IMR-90 (cell line): ENCODE measurements around the gene CHML. TPM values are rescaled to one million over a fixed set of nuclear protein-coding genes. Genes with fewer than 3 reads are reported as not detected.

Experiments
- ATAC-seq: fragments of 200-7000 bp; cut with Tn5 transposase; 2 replicates; pipeline ENCODE4 v1.9.1; 2020; ENCODE audit warnings: low read depth, mild to moderate bottlenecking, moderate library complexity
- BruUV-seq: library from RNA; stranded (reverse); fragments of 400-500 nt; replicated peaks from 2 replicates; lab custom pipeline; 2021; lab: Mats Ljungman, UMichigan
- CTCF ChIA-PET: fragments of 300-600 bp; formaldehyde crosslinking; extraction: SDS; loops from one replicate; lab custom pipeline; 2021; ENCODE audit warnings: antibody characterized with exemption; lab: Yijun Ruan, JAX
- POLR2A ChIA-PET: fragments of 300-600 bp; sonication (Branson Sonifier 250); formaldehyde crosslinking; loops from one replicate; lab custom pipeline; 2022; ENCODE audit warnings: antibody characterized with exemption; ENCODE audit not compliant: unreplicated experiment; lab: Charles Lee
- DNase-seq: peaks from one replicate; pipeline ENCODE4 v3.0.0; 2013
- H2AFZ ChIP-seq: replicated peaks from 2 replicates; pipeline ENCODE3; 2013; ENCODE audit warnings: low read length, mild to moderate bottlenecking; ENCODE audit not compliant: poor library complexity
- H2AK5ac ChIP-seq: 2 replicates; pipeline ENCODE4 v1.6.1; 2013; ENCODE audit warnings: low read depth, low read length, inconsistent platforms
- H2AK9ac ChIP-seq: replicated peaks from 2 replicates; pipeline ENCODE3; 2013; ENCODE audit warnings: mild to moderate bottlenecking, low read depth, low read length, moderate library complexity; ENCODE audit not compliant: poor library complexity
- H2BK120ac ChIP-seq: 2 replicates; pipeline ENCODE4 v1.6.1; 2013; ENCODE audit warnings: low read depth, low read length, inconsistent platforms
- H2BK15ac ChIP-seq: 3 replicates; pipeline ENCODE4 v1.6.1; 2013; ENCODE audit warnings: low read depth, low read length, inconsistent platforms
- H2BK20ac ChIP-seq: 2 replicates; pipeline ENCODE4 v1.6.1; 2013; ENCODE audit warnings: low read depth, mild to moderate bottlenecking, inconsistent platforms, low read length, moderate library complexity
- H2BK5ac ChIP-seq: 2 replicates; pipeline ENCODE4 v1.6.1; 2013; ENCODE audit warnings: mild to moderate bottlenecking, low read depth, low read length, inconsistent platforms; ENCODE audit not compliant: poor library complexity, severe bottlenecking
- H3K14ac ChIP-seq: replicated peaks from 2 replicates; pipeline ENCODE4 v1.6.1; 2013; ENCODE audit warnings: low read depth, low read length, inconsistent platforms
- H3K18ac ChIP-seq: 2 replicates; pipeline ENCODE4 v1.6.1; 2013; ENCODE audit warnings: low read depth, low read length, control low read depth
- H3K23ac ChIP-seq: 2 replicates; pipeline ENCODE4 v1.6.1; 2013; ENCODE audit warnings: low read depth, low read length, inconsistent platforms
- H3K27ac ChIP-seq: 2 replicates; pipeline ENCODE4 v1.5.1; 2013; ENCODE audit warnings: mild to moderate bottlenecking, control low read depth, low read length; ENCODE audit not compliant: insufficient read depth
- H3K27me3 ChIP-seq: 2 replicates; pipeline ENCODE4 v1.6.1; 2013; ENCODE audit warnings: low read length; ENCODE audit not compliant: control insufficient read depth, insufficient read depth
- H3K36me3 ChIP-seq: 2 replicates; pipeline ENCODE4 v1.6.1; 2013; ENCODE audit warnings: low read length, mixed read lengths; ENCODE audit not compliant: control insufficient read depth, insufficient read depth
- H3K4ac ChIP-seq: 2 replicates; pipeline ENCODE4 v1.6.1; 2013; ENCODE audit warnings: low read depth, low read length, inconsistent platforms
- H3K4me1 ChIP-seq: 2 replicates; pipeline ENCODE4 v1.6.1; 2013; ENCODE audit warnings: low read length, mixed read lengths; ENCODE audit not compliant: control insufficient read depth, insufficient read depth
- H3K4me2 ChIP-seq: 2 replicates; pipeline ENCODE4 v1.6.1; 2013; ENCODE audit warnings: low read depth, mild to moderate bottlenecking, control low read depth, low read length, moderate library complexity
- H3K4me3 ChIP-seq: 2 replicates; pipeline ENCODE4 v1.5.1; 2013; ENCODE audit warnings: low read depth, mild to moderate bottlenecking, control low read depth, low read length, moderate library complexity; ENCODE audit not compliant: insufficient read depth
- H3K56ac ChIP-seq: 2 replicates; pipeline ENCODE4 v1.6.1; 2013; ENCODE audit warnings: low read length, inconsistent platforms; ENCODE audit not compliant: insufficient read depth; ENCODE audit errors: extremely low read depth
- H3K79me1 ChIP-seq, 2 experiments: 2 replicates each; pipeline ENCODE4 v1.6.1; 2013; ENCODE audit warnings: low read length in 2 of 2, inconsistent platforms in 1 of 2, low read depth in 1 of 2
- H3K9ac ChIP-seq: 2 replicates; pipeline ENCODE4 v1.6.1; 2013; ENCODE audit warnings: low read depth, low read length, control low read depth
- H3K9me1 ChIP-seq: 2 replicates; pipeline ENCODE4 v1.6.1; 2013; ENCODE audit warnings: low read length, inconsistent platforms; ENCODE audit not compliant: insufficient read depth
- H3K9me3 ChIP-seq: 2 replicates; pipeline ENCODE4 v1.6.1; 2013; ENCODE audit warnings: low read length; ENCODE audit not compliant: control insufficient read depth, insufficient read depth
- H4K20me1 ChIP-seq: 2 replicates; pipeline ENCODE4 v1.6.1; 2013; ENCODE audit warnings: low read length, inconsistent platforms; ENCODE audit not compliant: insufficient read depth
- H4K5ac ChIP-seq: 2 replicates; pipeline ENCODE4 v1.6.1; 2013; ENCODE audit warnings: mild to moderate bottlenecking, low read depth, low read length, control low read depth
- H4K8ac ChIP-seq, 2 experiments: 2 replicates each; pipeline ENCODE4 v1.6.1; 2013; ENCODE audit warnings: low read depth in 2 of 2, low read length in 2 of 2, control low read depth in 1 of 2, inconsistent platforms in 1 of 2
- H4K91ac ChIP-seq: 2 replicates; pipeline ENCODE4 v1.6.1; 2013; ENCODE audit warnings: low read depth, low read length, inconsistent platforms; ENCODE audit not compliant: insufficient read depth
- BHLHE40 ChIP-seq: fragments of 150-350 bp; IDR thresholded peaks from 2 replicates; pipeline ENCODE4 v1.6.1; 2016; ENCODE audit warnings: mild to moderate bottlenecking, low read depth, low read length
- CEBPB ChIP-seq: IDR thresholded peaks from 2 replicates; pipeline ENCODE4 v1.6.1; 2012; ENCODE audit warnings: low read depth, low read length, improper control_type of control experiment
- CHD1 ChIP-seq: IDR thresholded peaks from 2 replicates; pipeline ENCODE4 v1.6.1; 2012; ENCODE audit warnings: low read depth, low read length, improper control_type of control experiment
- FOS ChIP-seq: fragments of 150-350 bp; IDR thresholded peaks from 2 replicates; pipeline ENCODE4 v1.6.1; 2016; ENCODE audit warnings: low read depth, low read length
- MAFK ChIP-seq: IDR thresholded peaks from 2 replicates; pipeline ENCODE4 v1.6.1; 2012; ENCODE audit warnings: low read depth, low read length, improper control_type of control experiment
- MXI1 ChIP-seq: IDR thresholded peaks from 2 replicates; pipeline ENCODE4 v1.6.1; 2012; ENCODE audit warnings: low read depth, mild to moderate bottlenecking, low read length, moderate library complexity, borderline replicate concordance
- RCOR1 ChIP-seq: IDR thresholded peaks from 2 replicates; pipeline ENCODE4 v1.6.1; 2012; ENCODE audit warnings: mild to moderate bottlenecking, low read length, improper control_type of control experiment; ENCODE audit not compliant: insufficient replicate concordance
- RFX5 ChIP-seq: IDR thresholded peaks from 2 replicates; pipeline ENCODE4 v1.8.0; 2012; ENCODE audit warnings: low read depth, mild to moderate bottlenecking, low read length, moderate library complexity
- SMC3 ChIP-seq: fragments of 150-350 bp; IDR thresholded peaks from 2 replicates; pipeline ENCODE4 v1.6.1; 2016; ENCODE audit warnings: low read depth, mild to moderate bottlenecking, antibody characterized with exemption, low read length, moderate library complexity
- WGBS, 2 experiments: methylation state at CpG; one replicate each; pipeline versions ENCODE4 v1.1.5 to v1.1.7; 2013; ENCODE audit warnings: missing lambda C conversion rate in 2 of 2; ENCODE audit not compliant: insufficient read length in 1 of 2; ENCODE audit errors: extremely low coverage in 2 of 2; 5-methylcytosine and 5-hydroxymethylcytosine counted together
- dilution Hi-C: fragments of 300-500 bp; cut with HindIII; formaldehyde crosslinking; loops from one replicate; pipeline ENCODE4 v1.14.3; 2018; ENCODE audit warnings: low sequenced_read_pairs; ENCODE audit not compliant: unreplicated experiment
- in situ Hi-C: fragments of 300-500 bp; cut with MboI; formaldehyde crosslinking; loops from 3 replicates; pipeline ENCODE4 v1.14.3; 2019; ENCODE audit warnings: low sequenced_read_pairs, inconsistent platforms, mixed read lengths
- intact Hi-C: fragments of 100-400 bp; cut with micrococcal nuclease; formaldehyde crosslinking; loops from 2 replicates; pipeline ENCODE4 v1.10.0; 2022
- polyA plus RNA-seq, 3 experiments: library from polyadenylated mRNA; depleted of rRNA; stranded (reverse); fragments of >200 nt; gene quantifications; 2 replicates each; pipeline ENCODE4 v1.2.3, GENCODE V29; 2012; ENCODE audit warnings: low replicate concordance in 1 of 3
- total RNA-seq: library from RNA; depleted of rRNA; stranded (reverse); fragments of >200 nt; gene quantifications from 2 replicates; pipeline ENCODE4 v1.2.3, GENCODE V29; 2012
- TF ChIP-seq, protein P1 (sequence below): fragments of 150-350 bp; IDR thresholded peaks from 2 replicates; pipeline ENCODE4 v1.6.1; 2016; ENCODE audit warnings: low read depth, mild to moderate bottlenecking, low read length, moderate library complexity, borderline replicate concordance
- TF ChIP-seq, protein P2 (sequence below): conservative IDR thresholded peaks from 2 replicates; pipeline ENCODE4 v1.5.1; 2012; ENCODE audit warnings: mild to moderate bottlenecking, low read depth, low read length, improper control_type of control experiment

CHML gene
- total and polyA plus RNA-seq, 2 of the 4 experiments (the other 2 are of a cell fraction), result 5.3 to 25.6 TPM

DNA sequence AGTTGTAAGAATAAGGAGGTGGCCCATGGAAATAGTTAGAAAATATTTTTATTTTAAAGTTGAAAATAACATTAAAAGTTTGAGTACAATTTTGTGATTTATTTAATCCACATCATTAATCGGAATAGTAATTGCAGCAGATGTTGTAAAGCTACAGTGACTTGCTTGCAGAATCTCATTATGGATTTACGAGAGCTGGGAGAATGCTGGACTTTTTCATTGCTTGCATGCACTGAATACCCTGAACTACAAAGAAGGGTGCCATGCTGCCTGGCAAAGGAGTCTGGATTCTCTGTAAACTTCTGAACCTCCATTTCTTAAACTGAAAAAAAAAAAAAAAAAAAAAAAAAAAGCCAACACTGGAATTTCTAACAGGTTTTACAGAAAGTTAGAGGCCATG is 38.4 kb upstream of the CHML start:
- H2BK20ac ChIP-seq, result no peak overlapping the region
- H3K9ac ChIP-seq, result no peak overlapping the region
- no peak overlapping the region for H2BK5ac ChIP-seq
- no peak overlapping the region for H2BK120ac ChIP-seq
- H3K56ac ChIP-seq, result no peak overlapping the region
- ChIA-PET POLR2A (no interaction called here), CTCF (interaction anchor here (0.7 kb wide), 1 partner anchor 10 kb away, joined by 4 read pairs; no protein-coding TSS in a partner anchor)
- BruUV-seq, result no TSS peak
- no peak overlapping the region for H2AFZ ChIP-seq
- H4K91ac ChIP-seq, result no peak overlapping the region
- intact Hi-C loops (no loop called here), dilution Hi-C loops (no loop called here), in situ Hi-C loops (no loop called here)
- H2AK9ac ChIP-seq, result no peak overlapping the region
- H2AK5ac ChIP-seq, result no peak overlapping the region
- DNase-seq, result no peak
- H3K9me3 ChIP-seq, result no peaks in the 10 kb centered on the region
- H3K4me1 ChIP-seq, result no peaks in the 10 kb centered on the region
- H3K36me3 ChIP-seq, result no peaks in the 10 kb centered on the region
- no peaks in the 10 kb centered on the region for H3K79me1 ChIP-seq
- H3K23ac ChIP-seq, result no peak overlapping the region
- TF ChIP-seq BHLHE40 (no peak), SMC3 (no peak), CEBPB (no peak), RCOR1 (no peak), CHD1 (no peak), MAFK (no peak), FOS (no peak), MXI1 (no peak), RFX5 (no peak)
- TF ChIP-seq, protein P1, sequence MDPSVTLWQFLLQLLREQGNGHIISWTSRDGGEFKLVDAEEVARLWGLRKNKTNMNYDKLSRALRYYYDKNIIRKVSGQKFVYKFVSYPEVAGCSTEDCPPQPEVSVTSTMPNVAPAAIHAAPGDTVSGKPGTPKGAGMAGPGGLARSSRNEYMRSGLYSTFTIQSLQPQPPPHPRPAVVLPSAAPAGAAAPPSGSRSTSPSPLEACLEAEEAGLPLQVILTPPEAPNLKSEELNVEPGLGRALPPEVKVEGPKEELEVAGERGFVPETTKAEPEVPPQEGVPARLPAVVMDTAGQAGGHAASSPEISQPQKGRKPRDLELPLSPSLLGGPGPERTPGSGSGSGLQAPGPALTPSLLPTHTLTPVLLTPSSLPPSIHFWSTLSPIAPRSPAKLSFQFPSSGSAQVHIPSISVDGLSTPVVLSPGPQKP, result no peak
- TF ChIP-seq, protein P2, sequence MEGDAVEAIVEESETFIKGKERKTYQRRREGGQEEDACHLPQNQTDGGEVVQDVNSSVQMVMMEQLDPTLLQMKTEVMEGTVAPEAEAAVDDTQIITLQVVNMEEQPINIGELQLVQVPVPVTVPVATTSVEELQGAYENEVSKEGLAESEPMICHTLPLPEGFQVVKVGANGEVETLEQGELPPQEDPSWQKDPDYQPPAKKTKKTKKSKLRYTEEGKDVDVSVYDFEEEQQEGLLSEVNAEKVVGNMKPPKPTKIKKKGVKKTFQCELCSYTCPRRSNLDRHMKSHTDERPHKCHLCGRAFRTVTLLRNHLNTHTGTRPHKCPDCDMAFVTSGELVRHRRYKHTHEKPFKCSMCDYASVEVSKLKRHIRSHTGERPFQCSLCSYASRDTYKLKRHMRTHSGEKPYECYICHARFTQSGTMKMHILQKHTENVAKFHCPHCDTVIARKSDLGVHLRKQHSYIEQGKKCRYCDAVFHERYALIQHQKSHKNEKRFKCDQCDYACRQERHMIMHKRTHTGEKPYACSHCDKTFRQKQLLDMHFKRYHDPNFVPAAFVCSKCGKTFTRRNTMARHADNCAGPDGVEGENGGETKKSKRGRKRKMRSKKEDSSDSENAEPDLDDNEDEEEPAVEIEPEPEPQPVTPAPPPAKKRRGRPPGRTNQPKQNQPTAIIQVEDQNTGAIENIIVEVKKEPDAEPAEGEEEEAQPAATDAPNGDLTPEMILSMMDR, result no peak
- H4K8ac ChIP-seq, result no peak overlapping the region
- H4K5ac ChIP-seq, result no peak overlapping the region
- ATAC-seq, result no peak
- H3K27ac ChIP-seq, result no peak overlapping the region
- H3K27me3 ChIP-seq, result peaks cover 2% of the 10 kb centered on the region; the same call in 1 of the 2 replicates
- H3K4me2 ChIP-seq, result no peak overlapping the region
- H3K9me1 ChIP-seq, result no peaks in the 10 kb centered on the region
- no peak overlapping the region for H3K18ac ChIP-seq
- no peak overlapping the region for H3K4ac ChIP-seq
- WGBS, 2 experiments, result no CpG with 5 or more reads among the region's 2 CpGs
- no peaks in the 10 kb centered on the region for H4K20me1 ChIP-seq
- no peak overlapping the region for H2BK15ac ChIP-seq
- H3K4me3 ChIP-seq, result no peak overlapping the region
- no peak overlapping the region for H3K14ac ChIP-seq
